ENCODE data around the gene TGM2.

- TF ChIP-seq EZH2 (IDR thresholded peaks at IDR 0.05; ENCODE audit: low read length) (no peak), CTCF (optimal IDR thresholded peaks at IDR 0.05 in 1 of 3, IDR thresholded peaks at IDR 0.05 in 1 of 3, conservative IDR thresholded peaks at IDR 0.05 in 1 of 3; ENCODE audit: extremely low read depth in 1 of 3, insufficient read depth in 2 of 3, low read length in 3 of 3) (no peak)
Observed at GRCh38 chr20:38202982-38203293, 37.9 kb upstream of the TGM2 start.
